AG09319 (cell line): Measurements from ENCODE around the gene NMBR.
A peak's percentile ranks its signal among the peaks of the same experiment; 100 is the strongest.
"Not testable (repeated sequence)": the region's sequence is repeated elsewhere in the genome, so short reads cannot be mapped to it uniquely, and the experiment has no call there.

Experiments
- DNase-seq: peaks from one replicate; pipeline ENCODE4 v3.0.0-alpha.2; 2010; ENCODE audit warnings: low read depth; ENCODE audit errors: extremely low read depth
- TF ChIP-seq, protein P1 (sequence below): IDR thresholded peaks from 2 replicates; pipeline ENCODE4 v1.5.1; 2011; ENCODE audit warnings: low read depth, mild to moderate bottlenecking, inconsistent platforms, low read length, moderate library complexity

Gene NMBR

DNA sequence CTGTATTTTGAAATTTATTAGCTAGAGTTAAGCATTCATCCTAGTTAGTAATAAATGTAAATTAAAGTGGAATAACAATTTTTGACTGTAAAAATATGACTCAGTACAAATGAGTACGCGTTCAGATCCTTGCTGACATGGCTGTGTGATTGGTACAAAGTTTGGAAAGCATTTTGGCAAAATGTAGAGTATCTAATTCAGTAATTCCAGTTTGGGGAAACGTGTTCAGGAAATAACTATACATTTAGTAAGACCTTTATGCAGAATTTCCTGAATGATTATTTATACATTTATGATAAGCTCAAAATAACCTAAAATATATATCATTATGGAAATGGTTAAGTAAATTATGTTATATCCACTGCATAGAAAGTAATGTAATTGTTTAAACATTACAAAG is 8.2 kb upstream of the NMBR start:
- no peak for DNase-seq
- TF ChIP-seq, protein P1, sequence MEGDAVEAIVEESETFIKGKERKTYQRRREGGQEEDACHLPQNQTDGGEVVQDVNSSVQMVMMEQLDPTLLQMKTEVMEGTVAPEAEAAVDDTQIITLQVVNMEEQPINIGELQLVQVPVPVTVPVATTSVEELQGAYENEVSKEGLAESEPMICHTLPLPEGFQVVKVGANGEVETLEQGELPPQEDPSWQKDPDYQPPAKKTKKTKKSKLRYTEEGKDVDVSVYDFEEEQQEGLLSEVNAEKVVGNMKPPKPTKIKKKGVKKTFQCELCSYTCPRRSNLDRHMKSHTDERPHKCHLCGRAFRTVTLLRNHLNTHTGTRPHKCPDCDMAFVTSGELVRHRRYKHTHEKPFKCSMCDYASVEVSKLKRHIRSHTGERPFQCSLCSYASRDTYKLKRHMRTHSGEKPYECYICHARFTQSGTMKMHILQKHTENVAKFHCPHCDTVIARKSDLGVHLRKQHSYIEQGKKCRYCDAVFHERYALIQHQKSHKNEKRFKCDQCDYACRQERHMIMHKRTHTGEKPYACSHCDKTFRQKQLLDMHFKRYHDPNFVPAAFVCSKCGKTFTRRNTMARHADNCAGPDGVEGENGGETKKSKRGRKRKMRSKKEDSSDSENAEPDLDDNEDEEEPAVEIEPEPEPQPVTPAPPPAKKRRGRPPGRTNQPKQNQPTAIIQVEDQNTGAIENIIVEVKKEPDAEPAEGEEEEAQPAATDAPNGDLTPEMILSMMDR = no peak

DNA sequence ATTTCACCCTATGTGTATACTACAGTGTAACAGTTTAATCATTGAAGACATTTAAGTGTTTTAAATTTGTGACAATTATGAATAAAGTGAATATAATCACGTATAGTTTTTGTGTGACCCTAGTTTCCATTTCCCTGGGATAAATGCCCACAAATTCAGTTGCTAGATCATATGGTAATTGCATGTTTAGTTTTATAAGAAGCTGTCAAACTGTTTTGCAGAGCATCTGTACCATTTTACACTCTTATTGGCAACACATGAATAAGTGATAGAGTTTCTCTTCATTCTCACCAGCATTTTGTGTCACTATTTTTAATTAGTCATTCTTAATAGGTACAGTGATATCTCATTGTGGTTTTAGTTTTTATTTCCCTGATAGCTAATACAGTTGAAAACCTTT is 7.4 kb upstream of the NMBR start:
- no peak for DNase-seq
- TF ChIP-seq, protein P1 = no peak

DNA sequence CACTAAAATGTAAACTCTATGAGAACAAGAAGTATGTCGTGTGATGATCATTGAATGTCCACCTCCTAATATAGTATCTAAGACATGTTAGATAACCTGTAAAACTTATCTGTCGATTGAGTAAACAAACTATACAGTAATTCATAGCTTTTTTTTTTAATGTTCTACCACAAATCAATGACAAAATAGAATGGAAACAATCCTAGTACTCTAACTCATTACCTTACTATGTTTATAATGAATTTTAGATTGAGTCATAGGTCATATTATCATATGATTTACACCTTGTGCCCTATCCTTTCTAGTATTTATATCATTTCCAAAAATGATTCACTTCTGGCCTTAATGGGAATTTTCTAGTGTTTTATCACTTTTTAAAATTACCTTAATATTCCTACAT is 6.3 kb upstream of the NMBR start:
- TF ChIP-seq, protein P1 = no peak
- DNase-seq = no peak

DNA sequence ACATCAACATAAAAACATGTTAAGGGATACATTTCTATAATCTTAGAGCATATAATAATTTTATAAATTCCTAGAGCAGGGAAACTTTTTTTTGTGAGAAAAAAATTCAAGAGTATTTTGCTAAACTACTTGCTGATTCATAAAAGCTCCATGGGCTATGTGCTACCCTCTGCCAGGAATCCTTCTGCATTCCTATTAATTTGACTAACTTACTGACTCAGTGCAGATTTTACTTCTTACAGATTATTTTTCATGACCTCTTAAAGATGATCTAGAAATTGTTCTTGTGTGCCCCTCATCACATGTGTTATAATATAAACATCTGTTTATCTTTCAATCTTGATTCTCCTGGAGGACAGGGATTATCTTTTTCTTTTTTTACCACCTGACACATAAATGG is 5.8 kb upstream of the NMBR start:
- peak; percentile 12 for DNase-seq
- TF ChIP-seq, protein P1 = no peak

DNA sequence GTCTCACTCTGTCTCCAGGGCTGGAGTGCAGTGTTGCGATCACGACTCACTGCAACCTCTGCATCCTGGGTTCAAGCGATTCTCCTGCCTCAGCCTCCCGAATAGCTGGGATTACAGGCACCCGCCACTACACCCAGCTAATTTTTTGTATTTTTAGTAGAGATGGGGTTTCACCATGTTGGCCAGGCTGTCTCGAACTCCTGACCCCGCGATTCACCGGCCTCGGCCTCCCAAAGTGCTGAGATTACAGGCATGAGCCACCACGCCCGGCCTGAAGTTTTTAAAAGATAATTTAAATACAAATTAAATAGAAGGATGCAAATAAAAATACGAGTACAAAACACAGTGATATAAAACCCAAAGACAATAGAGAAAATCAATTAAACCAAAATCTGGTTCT is 5.4 kb downstream of the NMBR start:
- not testable (repeated sequence) for DNase-seq

DNA sequence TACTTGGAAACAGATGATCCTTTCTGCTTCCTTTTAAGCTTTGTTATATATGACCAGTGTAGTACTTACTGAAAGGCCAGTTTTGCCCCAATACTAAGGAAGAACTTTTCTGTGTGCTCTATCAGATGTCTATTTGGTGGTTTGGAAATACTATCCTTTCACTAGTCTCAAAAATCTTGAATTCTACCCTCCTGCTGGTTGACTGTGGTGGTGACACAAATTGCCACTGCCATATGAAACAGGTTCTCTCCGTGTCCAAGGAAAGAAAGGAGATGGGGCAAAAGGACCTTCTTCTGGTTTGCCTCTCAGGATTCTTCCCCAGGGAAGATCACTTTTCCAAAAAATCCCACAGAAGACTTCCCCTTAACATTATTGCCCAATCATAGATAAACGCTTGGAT is 8.0 kb downstream of the NMBR start:
- DNase-seq = no peak
- TF ChIP-seq, protein P1 = no peak

DNA sequence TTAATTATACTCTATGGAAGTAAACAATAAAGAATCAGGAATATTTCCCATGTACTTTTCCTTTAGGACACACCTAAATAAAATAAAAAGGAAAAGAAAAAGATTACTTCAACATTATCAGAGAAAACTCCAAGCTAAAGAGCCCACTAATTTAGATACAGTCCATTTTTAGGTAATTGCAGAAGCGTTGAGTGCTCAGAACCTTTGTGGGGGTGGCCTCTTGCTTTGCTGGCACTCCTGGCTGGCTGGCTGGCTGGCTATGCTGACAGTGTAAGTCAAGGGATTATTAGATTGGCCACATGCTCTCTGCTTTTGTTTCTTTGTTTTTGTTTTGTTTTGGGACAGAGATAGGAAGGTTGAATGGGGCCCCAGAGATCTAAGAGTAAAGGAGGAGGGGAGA is 14.3 kb downstream of the NMBR start, which contains the start of gene GJE1:
Gene GJE1, plus strand, starts transcription at position 301 of the 400 bp plus-strand sequence. CDS start 234 bp downstream, outside the sequence.
- DNase-seq = no peak
- TF ChIP-seq, protein P1 = no peak

DNA sequence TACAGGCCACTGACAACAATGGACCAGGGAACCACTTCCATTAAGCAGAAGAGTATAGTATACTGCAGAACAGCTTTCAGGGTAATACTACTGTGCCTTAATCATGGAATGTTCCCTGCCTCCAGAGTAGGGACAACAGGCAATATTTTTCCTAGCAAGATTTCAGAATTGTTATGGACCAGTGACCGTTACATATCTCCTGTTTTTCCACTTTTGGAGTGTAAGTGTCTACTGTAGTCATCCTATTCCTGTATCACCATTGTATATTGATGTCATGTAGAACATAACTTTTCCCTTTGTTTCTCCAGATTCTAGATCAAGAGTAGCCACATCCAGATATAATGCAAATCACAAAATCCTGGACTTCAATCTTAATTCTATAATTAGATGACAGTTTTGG is 16.1 kb downstream of the NMBR start:
- DNase-seq = no peak
- TF ChIP-seq, protein P1 = no peak
